K562 (cell line): Measurements from ENCODE around the gene CCDC127. TPM values are rescaled to one million over a fixed set of nuclear protein-coding genes. Genes with fewer than 3 reads are reported as not detected.
A peak's percentile ranks its signal among the peaks of the same experiment; 100 is the strongest.

Experiments
- ATAC-seq: fragments of 200-7000 bp; cut with Tn5 transposase; 3 replicates; pipeline ENCODE4 v1.9.1; 2020; ENCODE audit warnings: moderate library complexity
- BruUV-seq: library from RNA; stranded (reverse); fragments of 400-500 nt; replicated peaks from 2 replicates; lab custom pipeline; 2021; lab: Mats Ljungman, UMichigan
- CTCF ChIA-PET: fragments of 300-600 bp; formaldehyde crosslinking; extraction: SDS; loops from one replicate; lab custom pipeline; 2021; ENCODE audit warnings: low intra/inter-chr PET ratio; lab: Yijun Ruan, JAX
- POLR2A ChIA-PET: fragments of 300-600, 350-650 bp; sonication (Branson Sonifier 250); formaldehyde crosslinking; extraction: SDS; loops from one replicate; lab custom pipeline; 2021; ENCODE audit warnings: antibody characterized with exemption, inconsistent platforms; lab: Yijun Ruan, JAX
- DNase-seq, 4 experiments: peaks; one replicate each; pipeline versions ENCODE4 v3.0.0 to v3.0.0-alpha.2; 2011 to 2018; ENCODE audit warnings: low spot score in 3 of 4, mixed read lengths in 3 of 4; ENCODE audit errors: extremely low read depth in 1 of 4
- FAIRE-seq: peaks from 2 replicates; lab custom pipeline; 2011; peaks lifted over from hg19 to GRCh38; lab: Jason Lieb, UNC
- H2AFZ ChIP-seq: 2 replicates; pipeline ENCODE4 v1.6.0; 2011; ENCODE audit warnings: low read depth, low read length, control low read depth, inconsistent platforms
- H3K27ac ChIP-seq: fragments of 200-600 bp; 3 replicates; pipeline ENCODE4 v1.8.0; 2011; ENCODE audit warnings: low read depth, mild to moderate bottlenecking, control low read depth, inconsistent platforms, low read length, moderate library complexity, mixed read lengths; ENCODE audit errors: extremely low read depth
- H3K27me3 ChIP-seq, 2 experiments: fragments of 300-600 bp in 1 of 2; 2 replicates in 1 of 2; 3 replicates in 1 of 2; pipeline versions ENCODE4 v1.6.0 to v1.8.0; 2011; ENCODE audit warnings: inconsistent platforms in 2 of 2, low read length in 2 of 2, mild to moderate bottlenecking in 1 of 2, mixed read lengths in 1 of 2, moderate library complexity in 1 of 2; ENCODE audit not compliant: control insufficient read depth in 2 of 2, insufficient read depth in 2 of 2
- H3K36me3 ChIP-seq: fragments of 300-600 bp; 3 replicates; pipeline ENCODE4 v1.8.0; 2011; ENCODE audit warnings: mild to moderate bottlenecking, low read length, inconsistent platforms; ENCODE audit not compliant: control insufficient read depth, insufficient read depth
- H3K4me1 ChIP-seq, 2 experiments: fragments of 200-600 bp in 1 of 2; replicated peaks in 1 of 2; 2 replicates in 1 of 2; 3 replicates in 1 of 2; pipeline versions ENCODE4 v1.5.1 to v1.8.0; 2011; ENCODE audit warnings: inconsistent platforms in 2 of 2, low read length in 2 of 2, mild to moderate bottlenecking in 1 of 2, mixed read lengths in 1 of 2, moderate library complexity in 1 of 2; ENCODE audit not compliant: control insufficient read depth in 2 of 2, insufficient read depth in 2 of 2
- H3K4me2 ChIP-seq: 2 replicates; pipeline ENCODE4 v1.6.1; 2011; ENCODE audit warnings: low read length, control low read depth, inconsistent platforms, mixed read lengths; ENCODE audit not compliant: insufficient read depth
- H3K4me3 ChIP-seq: fragments of 200-600 bp; sonication (generic), shearing (Covaris generic); 2 replicates; pipeline ENCODE4 v1.5.1; 2016; ENCODE audit warnings: control low read depth, inconsistent platforms
- H3K79me2 ChIP-seq: fragments of 200-600 bp; 3 replicates; pipeline ENCODE4 v1.8.0; 2011; ENCODE audit warnings: low read length, inconsistent platforms; ENCODE audit not compliant: control insufficient read depth, insufficient read depth
- H3K9ac ChIP-seq, 2 experiments: 2 replicates each; pipeline versions ENCODE4 v1.6.0 to v1.6.1; 2011; ENCODE audit warnings: low read depth in 2 of 2, low read length in 2 of 2, control low read depth in 1 of 2, inconsistent platforms in 1 of 2, mild to moderate bottlenecking in 1 of 2, mixed read lengths in 1 of 2; ENCODE audit not compliant: insufficient read depth in 1 of 2
- H3K9me1 ChIP-seq: one replicate; pipeline ENCODE4 v1.6.0; 2011; ENCODE audit warnings: inconsistent platforms, mild to moderate bottlenecking, low read length, moderate library complexity; ENCODE audit not compliant: control insufficient read depth, insufficient read depth
- H3K9me3 ChIP-seq: replicated peaks from 2 replicates; pipeline ENCODE4 v1.5.1; 2011; ENCODE audit warnings: low read depth, low read length, inconsistent platforms; ENCODE audit not compliant: control insufficient read depth, insufficient read depth
- H4K20me1 ChIP-seq: replicated peaks from 2 replicates; pipeline ENCODE4 v1.6.1; 2011; ENCODE audit warnings: low read length, inconsistent platforms, mixed read lengths; ENCODE audit not compliant: control insufficient read depth, insufficient read depth
- ARID4B ChIP-seq: sonication (generic); formaldehyde crosslinking; IDR thresholded peaks from 2 replicates; pipeline ENCODE4 v1.8.0; 2022; ENCODE audit warnings: mild to moderate bottlenecking, missing genetic modification reagents
- EGR1 ChIP-seq: fragments of 450-650 bp; conservative IDR thresholded peaks from 2 replicates; pipeline ENCODE4 v1.6.1; 2017; ENCODE audit warnings: mild to moderate bottlenecking
- FOXJ3 ChIP-seq: sonication (generic); formaldehyde crosslinking; IDR thresholded peaks from 2 replicates; pipeline ENCODE4 v1.4.0; 2020; ENCODE audit warnings: mild to moderate bottlenecking, missing genetic modification reagents
- L3MBTL2 ChIP-seq: fragments of 450-650 bp; IDR thresholded peaks from 2 replicates; pipeline ENCODE4 v1.6.1; 2016; ENCODE audit warnings: mild to moderate bottlenecking, moderate library complexity
- NFIC ChIP-seq: fragments of 450-650 bp; IDR thresholded peaks from 2 replicates; pipeline ENCODE4 v1.6.1; 2017; ENCODE audit warnings: mild to moderate bottlenecking, inconsistent platforms
- USF2 ChIP-seq: sonication (generic); formaldehyde crosslinking; IDR thresholded peaks from 2 replicates; pipeline ENCODE4 v1.5.0; 2020; ENCODE audit warnings: missing genetic modification reagents
- WGBS: fragments of 100-300 bp; shearing (Covaris generic); methylation state at CpG from one replicate; pipeline ENCODE4 v1.1.6; 2016; ENCODE audit warnings: low coverage, mixed read lengths; ENCODE audit not compliant: insufficient coverage; ENCODE audit errors: missing lambda C conversion rate; 5-methylcytosine and 5-hydroxymethylcytosine counted together
- in situ Hi-C: fragments of 300-500 bp; cut with MboI; formaldehyde crosslinking; loops from 4 replicates; pipeline ENCODE4 v1.15.0; 2018; ENCODE audit warnings: inconsistent platforms, mixed read lengths
- intact Hi-C: fragments of 100-400 bp; cut with micrococcal nuclease; formaldehyde crosslinking; loops from 2 replicates; pipeline ENCODE4 v1.14.2; 2022
- polyA plus RNA-seq, 8 experiments: library from polyadenylated mRNA; depleted of rRNA in 4 of 8; stranded (reverse) in 5 of 8; unstranded in 3 of 8; fragments of >200 nt; fragmentation: Nextera tagmentation in 2 of 8; fragmentation: Illumina TruSeq in 1 of 8; extraction: Ambion mirVana in 2 of 8; extraction: Trizol in 1 of 8; gene quantifications; 2 replicates each; pipeline versions ENCODE4 v1.2.1 to v1.2.3, GENCODE V29; 2011 to 2014; ENCODE audit warnings: inconsistent platforms in 1 of 8, missing spikeins in 1 of 8
- total RNA-seq, 7 experiments: library from RNA; depleted of rRNA in 6 of 7; stranded (reverse); fragments of >200 nt in 6 of 7; fragmentation: Illumina TruSeq in 2 of 7; extraction: Trizol in 2 of 7; gene quantifications; 2 replicates each; pipeline versions ENCODE4 v1.2.1 to v1.2.3, GENCODE V29; 2011 to 2021; ENCODE audit warnings: low replicate concordance in 1 of 7

The CCDC127 gene
- total and polyA plus RNA-seq, 9 of the 15 experiments (the other 6 are each of a cell fraction or from before 2014, with no cell fraction given) = 2.7 to 4.5 (median 4.1) TPM

GRCh38 chr5:169071-169727 lies 48.8 kb downstream of the CCDC127 start:
- intact Hi-C loops (no loop called here), in situ Hi-C loops (no loop called here)
- Histone ChIP-seq H3K36me3 (no peaks in the 10 kb centered on the region), H3K27me3 (peaks cover 47 to 72% of the 10 kb centered on the region in 2 experiments), H3K27ac (no peak overlapping the region), H2AFZ (0 out of 2 replicates have a peak overlapping the region, but pooled peaks have one; percentile 35), H3K9ac (no peak overlapping the region; a peak in 1 of 4 replicates), H3K79me2 (no peaks in the 10 kb centered on the region), H3K9me1 (peaks cover 4% of the 10 kb centered on the region), H3K9me3 (no peaks in the 10 kb centered on the region), H3K4me3 (no peak overlapping the region), H4K20me1 (peaks cover 12% of the 10 kb centered on the region), H3K4me1 (peaks cover 0 to 22% of the 10 kb centered on the region in 2 experiments; a peak in 3 of 5 replicates), H3K4me2 (0 out of 2 replicates have a peak overlapping the region, but pooled peaks have one; percentile 19)
- ChIA-PET POLR2A (interaction anchor here (0.7 kb wide), 1 partner anchor 15 kb away, joined by 3 read pairs; no protein-coding TSS in a partner anchor), CTCF (no interaction called here)
- WGBS = 6% methylated on average over 32 of the region's 32 CpGs
- FAIRE-seq (no peak), ATAC-seq (peak; percentile 15; the same call in 1 of the 3 replicates), DNase-seq (peak in 1 of 4 experiments; percentile 33)
- TF ChIP-seq NFIC (peak; percentile 70), FOXJ3 (CRISPR knock-in tag) (no peak), L3MBTL2 (peak; percentile 49; the same call in 1 of the 2 replicates), ARID4B (CRISPR knock-in tag) (no peak), USF2 (CRISPR knock-in tag) (peak; percentile 45; the same call in 1 of the 2 replicates), EGR1 (peak; percentile 24; the same call in 1 of the 2 replicates)
- BruUV-seq = no TSS peak
